ENCODE results near the gene CDK15.

- TF ChIP-seq CTCF (IDR thresholded peaks at IDR 0.05; ENCODE audit: insufficient read depth, low read length, poor library complexity, severe bottlenecking) (no peak), EZH2phosphoT487 (conservative IDR thresholded peaks at IDR 0.05; ENCODE audit: low read length) (no peak)
Observed at GRCh38 chr2:201852878-201853415, 46.6 kb downstream of the CDK15 start.

Data from SU-DHL-6 (cell line).